CD4-positive, CD25-positive, alpha-beta regulatory T cell (primary cell): Measurements from ENCODE around the gene DTYMK. TPM values are rescaled to one million over a fixed set of nuclear protein-coding genes. Genes with fewer than 3 reads are reported as not detected.
A peak's percentile ranks its signal among the peaks of the same experiment; 100 is the strongest.
"Not testable (repeated sequence)": the region's sequence is repeated elsewhere in the genome, so short reads cannot be mapped to it uniquely, and the experiment has no call there.

Source experiments
- ATAC-seq, 2 donors: fragments of 150-1000 bp; cut with Tn5 transposase; one replicate each; pipeline ENCODE4 v1.10.0; 2021; ENCODE audit warnings: low read depth in 2 of 2, moderate number of reproducible peaks in 2 of 2, moderate library complexity in 1 of 2
- DNase-seq, 3 donors: peaks; one replicate each; pipeline versions ENCODE4 v3.0.0 to v3.0.0-alpha.2; 2012 to 2022; ENCODE audit warnings: mixed read lengths in 1 of 3
- H3K27ac ChIP-seq: one replicate; pipeline ENCODE4 v1.7.0; 2013; ENCODE audit warnings: mild to moderate bottlenecking, low read length; ENCODE audit not compliant: insufficient read depth, poor library complexity, severe bottlenecking
- H3K27me3 ChIP-seq: one replicate; pipeline ENCODE4 v1.7.0; 2013; ENCODE audit warnings: low read length; ENCODE audit not compliant: control insufficient read depth, insufficient read depth
- H3K36me3 ChIP-seq: one replicate; pipeline ENCODE4 v1.7.0; 2013; ENCODE audit warnings: mild to moderate bottlenecking, low read length, moderate library complexity; ENCODE audit not compliant: control insufficient read depth, insufficient read depth
- H3K4me1 ChIP-seq: 2 replicates; pipeline ENCODE4 v1.7.0; 2013; ENCODE audit warnings: mild to moderate bottlenecking, low read length; ENCODE audit not compliant: insufficient read depth, control insufficient read depth, poor library complexity, severe bottlenecking
- H3K4me3 ChIP-seq: one replicate; pipeline ENCODE4 v1.7.0; 2013; ENCODE audit warnings: low read depth, mild to moderate bottlenecking, low read length, moderate library complexity
- H3K9me3 ChIP-seq, 2 experiments: 1 replicate in 1 of 2; 2 replicates in 1 of 2; pipeline ENCODE4 v1.7.0; 2013; ENCODE audit warnings: low read length in 2 of 2, mild to moderate bottlenecking in 1 of 2, moderate library complexity in 1 of 2; ENCODE audit not compliant: control insufficient read depth in 2 of 2
- H3K27ac Mint-ChIP-seq, 3 donors: one replicate each; pipeline ENCODE4 v1.8.0; 2020 to 2022; ENCODE audit warnings: mild to moderate bottlenecking in 3 of 3, mixed read lengths in 3 of 3, moderate library complexity in 2 of 3
- H3K27me3 Mint-ChIP-seq: one replicate; pipeline ENCODE4 v1.8.0; 2022; ENCODE audit warnings: mild to moderate bottlenecking, mixed read lengths
- H3K36me3 Mint-ChIP-seq: one replicate; pipeline ENCODE4 v1.8.0; 2020; ENCODE audit warnings: mixed read lengths
- H3K4me1 Mint-ChIP-seq, 4 donors: one replicate each; pipeline ENCODE4 v1.8.0; 2020 to 2022; ENCODE audit warnings: mixed read lengths in 4 of 4, mild to moderate bottlenecking in 1 of 4
- H3K4me3 Mint-ChIP-seq, 4 donors: one replicate each; pipeline ENCODE4 v1.8.0; 2020 to 2022; ENCODE audit warnings: mild to moderate bottlenecking in 4 of 4, mixed read lengths in 4 of 4, moderate library complexity in 3 of 4
- H3K9me3 Mint-ChIP-seq, 7 donors: one replicate each; pipeline ENCODE4 v1.8.0; 2020 to 2022; ENCODE audit warnings: mixed read lengths in 7 of 7, mild to moderate bottlenecking in 3 of 7, moderate library complexity in 2 of 7
- polyA plus RNA-seq, 4 donors: library from polyadenylated mRNA; unstranded; fragments of 300-500 nt; fragmentation: Illumina TruSeq; gene quantifications; one replicate each; pipeline ENCODE4 v1.2.3, GENCODE V29; 2021
- total RNA-seq: library from RNA; stranded (reverse); gene quantifications from one replicate; pipeline ENCODE4 v1.2.3, GENCODE V29; 2022

Gene DTYMK
- total RNA-seq (13.1 TPM), polyA plus RNA-seq (10 to 100 TPM; 32.2 to 45.6 (median 39.9) TPM)

- Histone ChIP-seq H3K4me3 (peak within 1 kb of the TSS; percentile 86), H3K9me3 (no peaks in the 10 kb centered on the region), H3K36me3 (peaks cover 10% of the 10 kb centered on the region), H3K27ac (peak within 1 kb of the TSS; percentile 86), H3K27me3 (no peaks in the 10 kb centered on the region), H3K4me1 (peaks cover 25% of the 10 kb centered on the region)
- peak; percentile 94 to 97 (median 97) for DNase-seq
- ATAC-seq = peak; percentile 96 to 98
- H3K9me3 Mint-ChIP-seq = no peaks in the 10 kb centered on the region
- H3K4me3 Mint-ChIP-seq = peak within 1 kb of the TSS; percentile 85 to 97 (median 92)
- peaks cover 13% of the 10 kb centered on the region for H3K36me3 Mint-ChIP-seq
- H3K4me1 Mint-ChIP-seq = peaks cover 13 to 33% (median 16%) of the 10 kb centered on the region in 4 donors
- H3K27me3 Mint-ChIP-seq = no peaks in the 10 kb centered on the region
- H3K27ac Mint-ChIP-seq = peak within 1 kb of the TSS; percentile 83 to 95 (median 93)
These were observed at the start of gene DTYMK for GRCh38 chr2:241686650-241687425. Gene DTYMK, minus strand, starts transcription at chr2:241686815. Its CDS starts 32 bp downstream, at chr2:241686783.

DNA sequence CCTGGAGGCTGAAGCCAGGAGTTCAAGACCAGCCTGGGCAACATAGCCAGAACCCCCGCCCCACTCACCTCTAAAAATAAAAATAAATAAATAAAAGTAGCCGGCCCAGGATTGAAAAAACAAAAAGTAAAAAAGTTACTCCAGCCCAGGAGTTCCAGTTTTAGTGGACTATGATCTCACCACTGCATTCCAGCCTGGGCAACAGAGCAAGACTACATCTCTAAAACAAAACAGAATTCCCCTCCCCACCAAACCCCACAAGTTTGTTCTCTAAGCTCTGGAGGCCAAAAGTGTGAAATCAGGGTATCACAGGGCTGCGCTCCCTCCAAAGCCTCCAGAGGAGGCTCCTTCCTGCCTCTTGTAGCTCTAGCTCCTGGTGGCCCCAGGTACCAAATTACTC lies 49.5 kb upstream of the DTYMK start:
- ATAC-seq = no peak
- peaks cover 36% of the 10 kb centered on the region for H3K4me1 ChIP-seq

DNA sequence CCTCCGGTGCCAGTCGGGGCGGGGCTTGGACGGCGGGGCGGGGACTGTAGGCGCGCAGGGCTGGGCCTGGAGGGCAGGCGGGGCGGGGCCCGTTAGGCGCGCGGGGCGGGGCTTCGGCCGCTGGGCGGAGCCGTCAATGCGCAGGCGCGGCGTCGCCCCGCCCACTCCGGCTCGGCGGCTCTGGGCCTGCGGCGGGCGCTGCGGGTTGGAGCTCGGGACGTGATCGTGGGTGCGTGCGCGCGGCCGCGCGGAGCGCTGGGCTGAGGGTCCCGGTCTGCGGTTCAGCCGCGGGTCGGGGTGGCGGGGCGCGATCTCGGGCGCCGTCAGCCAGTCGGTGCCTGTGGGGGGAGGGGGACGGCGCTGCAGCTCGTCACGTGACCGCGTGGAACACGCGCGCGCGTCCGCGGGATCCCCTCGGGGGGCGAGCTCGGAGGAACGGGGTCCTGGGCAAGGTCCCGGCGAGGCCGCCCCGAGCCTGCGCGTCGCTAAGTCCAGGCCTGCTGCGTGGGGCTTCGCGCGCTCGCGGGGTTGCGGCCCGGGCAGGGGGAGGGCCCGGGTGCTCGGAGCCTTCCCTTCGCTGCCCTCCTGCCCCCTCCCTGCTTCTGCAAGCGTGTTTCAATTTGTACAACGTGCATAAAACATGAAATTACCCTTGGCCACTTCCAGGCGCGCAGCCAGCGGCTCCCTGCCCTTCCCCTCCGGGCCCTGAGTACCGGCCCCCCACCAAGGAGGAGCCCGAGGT lies 48.0 kb upstream of the DTYMK start, which contains the start of gene D2HGDH:
D2HGDH (plus strand) TSS at position 164 of the 742 bp plus-strand sequence. CDS start 595 bp downstream, outside the sequence.
- H3K27me3 Mint-ChIP-seq = no peaks in the 10 kb centered on the region
- ATAC-seq (peak; percentile 91 to 92), DNase-seq (peak; percentile 88 to 92 (median 91))
- peak within 1 kb of the TSS; percentile 85 to 88 (median 86) for H3K4me3 Mint-ChIP-seq
- H3K4me1 Mint-ChIP-seq = peaks cover 0 to 45% (median 18%) of the 10 kb centered on the region in 4 donors
- peak within 1 kb of the TSS; percentile 78 for H3K27ac ChIP-seq
- H3K9me3 ChIP-seq = no peaks in the 10 kb centered on the region
- peaks cover 4% of the 10 kb centered on the region for H3K36me3 Mint-ChIP-seq
- H3K27ac Mint-ChIP-seq = peak within 1 kb of the TSS; percentile 54 to 91 (median 65)
- peaks cover 21% of the 10 kb centered on the region for H3K4me1 ChIP-seq
- no peaks in the 10 kb centered on the region for H3K36me3 ChIP-seq
- H3K27me3 ChIP-seq = no peaks in the 10 kb centered on the region
- H3K9me3 Mint-ChIP-seq = no peaks in the 10 kb centered on the region
- H3K4me3 ChIP-seq = peak within 1 kb of the TSS; percentile 41

More for the DNA sequence above, 49.5 kb upstream of the DTYMK start:
- Histone ChIP-seq H3K36me3 (no peaks in the 10 kb centered on the region), H3K9me3 (no peaks in the 10 kb centered on the region), H3K27ac (no peak overlapping the region), H3K4me3 (no peak overlapping the region), H3K27me3 (no peaks in the 10 kb centered on the region)
- Mint-ChIP-seq H3K9me3 (no peaks in the 10 kb centered on the region), H3K4me1 (peaks cover 0 to 55% (median 25%) of the 10 kb centered on the region in 4 donors), H3K36me3 (peaks cover 4% of the 10 kb centered on the region), H3K27ac (peak overlapping the region in 1 of 3 donors; percentile 76), H3K4me3 (peak overlapping the region; percentile 84 to 88 (median 85)), H3K27me3 (no peaks in the 10 kb centered on the region)
- DNase-seq = no peak

DNA sequence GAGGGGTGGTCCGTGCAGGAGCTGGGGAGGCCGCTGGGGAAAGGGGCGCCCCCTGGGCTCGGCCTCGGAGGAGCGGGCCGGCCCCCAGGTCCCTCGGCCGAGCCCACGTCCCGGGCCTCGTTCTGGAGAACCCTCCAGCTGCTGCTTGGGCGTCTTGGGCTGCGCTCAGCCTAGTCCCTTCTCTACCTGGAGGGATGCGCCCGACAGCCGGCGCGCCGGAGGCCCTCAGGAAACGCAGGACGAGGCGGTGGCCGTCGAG lies 47.5 kb upstream of the DTYMK start:
- peaks cover 0 to 40% (median 18%) of the 10 kb centered on the region in 4 donors for H3K4me1 Mint-ChIP-seq
- H3K4me3 ChIP-seq = no peak overlapping the region

GRCh38 chr2:241733391-241734207 lies 47.0 kb upstream of the DTYMK start:
- no peaks in the 10 kb centered on the region for H3K27me3 ChIP-seq
- H3K27ac Mint-ChIP-seq = peak overlapping the region in 2 of 3 donors; percentile 46 to 91
- H3K9me3 Mint-ChIP-seq = no peaks in the 10 kb centered on the region
- peaks cover under 1% of the 10 kb centered on the region for H3K36me3 Mint-ChIP-seq
- no peak overlapping the region for H3K27ac ChIP-seq
- peak overlapping the region; percentile 63 to 81 (median 77) for H3K4me3 Mint-ChIP-seq
- peaks cover 19% of the 10 kb centered on the region for H3K4me1 ChIP-seq
- no peak for DNase-seq
- H3K27me3 Mint-ChIP-seq = no peaks in the 10 kb centered on the region
- no peaks in the 10 kb centered on the region for H3K36me3 ChIP-seq
- no peak for ATAC-seq
- H3K9me3 ChIP-seq = no peaks in the 10 kb centered on the region
- no peak overlapping the region for H3K4me3 ChIP-seq
- H3K4me1 Mint-ChIP-seq = peaks cover 0 to 37% (median 15%) of the 10 kb centered on the region in 4 donors

More for the DNA sequence above, 47.5 kb upstream of the DTYMK start:
- ATAC-seq (no peak), DNase-seq (no peak)
- Histone ChIP-seq H3K9me3 (no peaks in the 10 kb centered on the region), H3K27ac (no peak overlapping the region), H3K4me1 (peaks cover 19% of the 10 kb centered on the region), H3K27me3 (no peaks in the 10 kb centered on the region), H3K36me3 (no peaks in the 10 kb centered on the region)
- Mint-ChIP-seq H3K27ac (no peak overlapping the region), H3K4me3 (peak overlapping the region in 3 of 4 donors; percentile 76 to 81 (median 78)), H3K9me3 (no peaks in the 10 kb centered on the region), H3K27me3 (no peaks in the 10 kb centered on the region), H3K36me3 (peaks cover 4% of the 10 kb centered on the region)

- H3K4me3 ChIP-seq, H3K27me3 ChIP-seq, H3K36me3 Mint-ChIP-seq, H3K27me3 Mint-ChIP-seq, H3K27ac ChIP-seq, ATAC-seq, H3K9me3 ChIP-seq, H3K9me3 Mint-ChIP-seq, H3K36me3 ChIP-seq, H3K27ac Mint-ChIP-seq: not testable (repeated sequence)
- Mint-ChIP-seq H3K4me1 (peaks cover 0 to 30% (median 11%) of the 10 kb centered on the region in 4 donors), H3K4me3 (peak overlapping the region; percentile 33 to 81 (median 70))
- peaks cover 19% of the 10 kb centered on the region for H3K4me1 ChIP-seq
- DNase-seq = peak; percentile 34 to 50 (median 44)
These were observed 46.0 kb upstream of the DTYMK start for GRCh38 chr2:241732513-241733186.
